Regular cardiac myocyte (primary cell): ENCODE results near the gene TCF20. TPM values are rescaled to one million over a fixed set of nuclear protein-coding genes. Genes with fewer than 3 reads are reported as not detected.

ENCODE experiments used
- total RNA-seq: library from RNA; depleted of rRNA; stranded (reverse); fragments of >200 nt; gene quantifications from 2 replicates; pipeline ENCODE4 v1.2.3, GENCODE V29; 2014

Gene TCF20
- total RNA-seq, result 18.3 and 25.5 TPM in 2 replicates

DNA sequence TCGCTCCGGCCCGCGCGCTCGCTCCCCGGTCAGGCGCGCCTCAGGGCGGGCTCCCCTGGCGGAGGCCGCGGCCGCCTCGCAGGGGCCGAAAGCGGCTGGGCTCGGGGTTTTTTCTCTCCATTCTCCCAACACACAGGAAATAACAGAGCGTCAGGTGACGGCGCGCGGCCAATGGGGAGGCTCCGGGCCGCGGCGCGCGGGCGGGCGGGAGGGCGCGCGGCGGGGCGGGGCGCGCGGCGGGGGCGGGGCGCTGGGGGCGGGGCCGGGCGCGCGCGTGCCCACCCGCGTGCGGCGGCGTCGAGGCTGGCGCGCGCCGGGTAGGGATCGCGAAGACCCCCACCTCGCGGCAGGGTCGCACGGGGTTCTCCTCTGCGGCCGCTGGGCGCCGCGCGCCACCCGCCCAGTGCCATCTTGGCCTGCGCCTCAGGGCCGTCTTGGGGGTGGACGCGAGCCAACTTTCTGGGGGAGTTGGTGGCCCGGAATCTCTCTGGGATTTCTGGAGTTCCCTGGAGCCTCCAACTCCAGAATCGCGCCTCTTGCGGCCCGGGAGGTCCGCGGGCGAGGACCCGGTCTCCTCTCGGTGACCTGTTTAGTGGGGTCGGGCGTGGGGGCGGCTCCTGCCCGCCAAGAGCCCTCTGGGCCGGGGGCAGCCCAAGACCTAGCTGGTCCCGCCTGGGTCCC lies at the start of gene TCF20:
Gene TCF20 (minus strand): TSS at position 144 of the 681 bp plus-strand sequence. CDS start 55,348 bp downstream, outside the sequence.

Other genes with a start within 250 kb of the TCF20 start
- 22.0 and 27.1 TPM in 2 replicates for gene NAGA, start 199.8 kb downstream of the TCF20 start, total RNA-seq
- 16.5 and 17.5 TPM in 2 replicates for gene PHETA2, start 196.4 kb downstream of the TCF20 start, total RNA-seq
- 2.0 and 3.3 TPM in 2 replicates for gene SMDT1, start 191.0 kb downstream of the TCF20 start, total RNA-seq
- gene NDUFA6, start 179.9 kb downstream of the TCF20 start, total RNA-seq, result 31.3 and 47.7 TPM in 2 replicates
- under 0.01 and 0.56 TPM in 2 replicates for gene CYP2D6, start 139.8 kb downstream of the TCF20 start, total RNA-seq
- not detected in 2 replicates for gene NFAM1, start 161.8 kb upstream of the TCF20 start, total RNA-seq
- 22.3 and 48.5 TPM in 2 replicates for gene RRP7A, start 249.1 kb upstream of the TCF20 start, total RNA-seq